RWPE2 (cell line): ENCODE results near the gene JTB.
"Not testable (repeated sequence)": the region's sequence is repeated elsewhere in the genome, so short reads cannot be mapped to it uniquely, and the experiment has no call there.

ENCODE experiments used
- ATAC-seq: fragments of 200-7000 bp; cut with Tn5 transposase; 3 replicates; pipeline ENCODE4 v1.9.1; 2021; ENCODE audit warnings: low read depth
- DNase-seq: peaks from one replicate; pipeline ENCODE4 v3.0.0-alpha.2; 2020; ENCODE audit warnings: low spot score
- H3K27ac ChIP-seq: fragments of 450-650 bp; 2 replicates; pipeline ENCODE4 v1.5.1; 2017; ENCODE audit warnings: mild to moderate bottlenecking; ENCODE audit not compliant: poor library complexity, severe bottlenecking
- H3K27me3 ChIP-seq: fragments of 250-450 bp; sonication (Bioruptor Pico); 2 replicates; pipeline ENCODE4 v1.5.1; 2021; ENCODE audit warnings: mild to moderate bottlenecking, moderate library complexity; ENCODE audit not compliant: insufficient read depth, poor library complexity, severe bottlenecking
- H3K36me3 ChIP-seq: fragments of 250-450 bp; sonication (Bioruptor Pico); 2 replicates; pipeline ENCODE4 v1.5.1; 2020; ENCODE audit warnings: low read depth, mild to moderate bottlenecking, moderate library complexity
- H3K4me1 ChIP-seq: fragments of 250-450 bp; sonication (Bioruptor Pico); 2 replicates; pipeline ENCODE4 v1.5.1; 2021; ENCODE audit warnings: mild to moderate bottlenecking, moderate library complexity; ENCODE audit not compliant: insufficient read depth, poor library complexity, severe bottlenecking
- H3K4me3 ChIP-seq: fragments of 250-450 bp; sonication (Bioruptor Pico); 2 replicates; pipeline ENCODE4 v1.5.1; 2021; ENCODE audit warnings: mild to moderate bottlenecking, moderate library complexity; ENCODE audit not compliant: severe bottlenecking
- H3K9me3 ChIP-seq: fragments of 250-450 bp; sonication (Bioruptor Pico); 2 replicates; pipeline ENCODE4 v1.5.1; 2021; ENCODE audit warnings: mild to moderate bottlenecking, moderate library complexity; ENCODE audit not compliant: severe bottlenecking
- CTCF ChIP-seq: fragments of 450-650 bp; IDR thresholded peaks from one replicate; pipeline ENCODE4 v1.5.1; 2017; ENCODE audit warnings: mild to moderate bottlenecking, moderate library complexity; ENCODE audit not compliant: poor library complexity, severe bottlenecking

Gene JTB

GRCh38 chr1:153977250-153978240 lies at the start of gene JTB:
JTB (minus strand) TSS chr1:153977674; CDS start chr1:153977252, 422 bp downstream.
- H3K27ac ChIP-seq, result peak within 1 kb of the TSS; percentile 45
- H3K27me3 ChIP-seq, result no peaks in the 10 kb centered on the region
- H3K4me3 ChIP-seq, result peak within 1 kb of the TSS; percentile 72
- no peaks in the 10 kb centered on the region for H3K9me3 ChIP-seq
- ATAC-seq (peak; percentile 92), DNase-seq (peak; percentile 86)
- no peak for TF ChIP-seq CTCF
- H3K36me3 ChIP-seq, result peaks cover 36% of the 10 kb centered on the region
- peaks cover 3% of the 10 kb centered on the region for H3K4me1 ChIP-seq

- Histone ChIP-seq H3K9me3 (no peaks in the 10 kb centered on the region), H3K27ac (no peak overlapping the region), H3K4me1 (no peaks in the 10 kb centered on the region), H3K27me3 (no peaks in the 10 kb centered on the region), H3K4me3 (no peak overlapping the region), H3K36me3 (no peaks in the 10 kb centered on the region)
- TF ChIP-seq CTCF, result no peak
- DNase-seq (no peak), ATAC-seq (no peak)
These were observed 42.5 kb upstream of the JTB start for GRCh38 chr1:154019940-154020339.

GRCh38 chr1:154019269-154019668 lies 41.8 kb upstream of the JTB start:
- Histone ChIP-seq H3K27me3 (no peaks in the 10 kb centered on the region), H3K9me3 (no peaks in the 10 kb centered on the region), H3K4me1 (no peaks in the 10 kb centered on the region), H3K4me3 (no peak overlapping the region), H3K27ac (no peak overlapping the region), H3K36me3 (no peaks in the 10 kb centered on the region)
- no peak for ATAC-seq
- DNase-seq, result no peak
- TF ChIP-seq CTCF, result no peak

- no peaks in the 10 kb centered on the region for H3K9me3 ChIP-seq
- H3K27me3 ChIP-seq, result no peaks in the 10 kb centered on the region
- no peak overlapping the region for H3K27ac ChIP-seq
- H3K4me3 ChIP-seq, result no peak overlapping the region
- ATAC-seq, result peak; percentile 63; the same call in 1 of the 3 replicates
- no peak for DNase-seq
- no peaks in the 10 kb centered on the region for H3K4me1 ChIP-seq
- no peaks in the 10 kb centered on the region for H3K36me3 ChIP-seq
- TF ChIP-seq CTCF, result no peak
These were observed 36.9 kb upstream of the JTB start for GRCh38 chr1:154014154-154014907.

GRCh38 chr1:154012543-154012942 lies 35.1 kb upstream of the JTB start:
- not testable (repeated sequence) for DNase-seq, H3K27me3 ChIP-seq, ATAC-seq, H3K9me3 ChIP-seq, H3K27ac ChIP-seq, H3K4me3 ChIP-seq, H3K4me1 ChIP-seq, H3K36me3 ChIP-seq
